SW480 (cell line): ENCODE results near the gene HSPA12B.

Source experiments
- DNase-seq: peaks from one replicate; pipeline ENCODE4 v3.0.0-alpha.2; 2016; ENCODE audit warnings: low spot score

The HSPA12B gene

DNA sequence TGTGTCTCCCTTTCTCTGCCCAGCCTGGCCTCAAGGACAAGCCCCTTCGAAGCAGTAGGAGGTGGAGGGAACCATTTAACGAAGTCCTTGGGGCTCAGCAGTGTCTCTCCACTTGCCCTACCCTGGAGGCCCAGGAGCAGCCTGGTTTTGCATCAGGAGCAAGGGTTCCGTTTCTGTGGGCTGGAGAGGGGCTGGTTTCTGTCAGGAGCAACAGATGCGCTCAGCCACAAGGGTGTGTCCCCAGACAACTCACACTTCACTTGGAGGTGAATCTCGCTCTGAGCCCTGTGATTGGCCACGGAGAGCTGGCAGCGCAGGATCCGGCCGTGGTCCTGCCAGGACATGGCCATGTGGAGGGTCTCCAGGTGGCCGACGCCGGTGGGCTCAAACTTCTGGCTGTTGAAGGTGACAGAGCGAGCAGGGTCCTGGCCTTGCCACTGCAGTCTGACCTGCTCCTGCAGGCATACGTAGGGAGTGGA is 27.0 kb upstream of the HSPA12B start:
- no peak for DNase-seq

DNA sequence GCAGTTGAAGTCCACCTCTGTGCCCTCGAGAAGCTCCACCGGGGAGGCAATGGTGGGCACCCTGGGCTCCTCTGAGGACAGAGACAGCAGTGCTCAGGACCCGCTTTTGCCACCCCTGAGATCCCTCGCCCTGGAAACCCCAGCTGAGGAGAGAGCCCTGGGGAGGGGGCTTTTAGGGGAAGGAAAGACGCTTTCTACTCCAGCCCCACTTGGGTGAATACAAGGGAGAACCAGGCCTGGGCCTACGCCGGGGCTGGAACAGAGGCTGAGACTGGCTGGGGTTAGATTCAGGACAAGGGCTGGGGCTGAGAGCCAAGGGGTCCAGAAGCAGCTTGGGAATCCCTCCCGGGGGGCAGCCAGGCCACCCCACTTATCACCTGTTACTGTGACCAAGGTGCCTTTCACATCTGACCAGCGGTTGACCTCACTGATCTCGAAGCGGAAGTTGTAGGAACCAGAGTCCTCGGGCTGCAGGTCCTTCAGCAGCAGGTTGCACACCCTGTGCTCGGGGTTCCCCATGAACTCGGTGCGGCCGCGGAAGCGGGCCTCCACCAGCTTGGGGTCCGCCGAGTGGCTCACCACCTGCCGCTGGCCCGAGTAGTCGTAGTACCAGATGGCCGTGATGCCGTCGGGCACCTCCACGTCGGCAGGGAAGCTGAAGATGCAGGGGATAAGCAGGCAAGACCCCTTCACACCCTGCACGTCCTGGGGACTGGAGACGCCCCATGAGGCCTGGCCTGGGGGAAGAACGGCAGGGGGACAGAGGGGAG is 26.3 kb upstream of the HSPA12B start:
- no peak for DNase-seq

DNA sequence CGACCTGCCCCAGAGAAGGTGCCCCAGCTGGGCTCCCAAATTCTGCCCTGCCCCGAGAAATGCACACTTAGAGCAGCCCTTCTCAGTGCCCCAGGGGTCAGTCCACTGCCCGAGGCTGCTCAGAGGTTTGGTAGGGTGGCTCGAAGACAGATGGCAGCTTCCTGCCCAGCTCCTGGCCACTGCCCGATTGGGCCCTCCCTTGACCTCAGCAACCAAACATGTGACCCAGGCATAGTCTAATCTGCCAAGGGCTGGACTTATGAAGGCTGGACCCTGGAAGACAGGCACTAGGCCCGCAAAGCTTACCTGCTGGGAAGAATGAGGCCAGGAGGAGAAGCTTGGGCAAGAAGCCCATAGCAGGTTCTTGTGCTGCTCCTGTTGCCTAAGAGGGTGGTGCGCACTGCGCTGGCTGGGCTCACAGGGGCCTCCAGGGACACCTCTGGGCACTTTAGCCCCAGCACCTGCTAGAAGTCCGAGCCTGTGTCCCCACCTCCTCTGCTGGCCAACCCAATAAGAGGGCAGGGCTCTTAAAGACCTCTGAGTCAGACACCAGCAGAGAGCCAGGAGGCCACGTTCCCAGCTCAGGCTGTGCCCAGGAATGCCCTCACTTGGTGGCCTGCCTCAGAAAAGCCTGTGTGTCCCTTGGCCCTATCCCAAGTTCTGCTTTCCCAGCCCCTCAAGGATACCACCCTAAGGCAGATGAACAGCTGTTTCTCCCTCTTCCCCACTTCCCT is 25.5 kb upstream of the HSPA12B start:
- no peak for DNase-seq

DNA sequence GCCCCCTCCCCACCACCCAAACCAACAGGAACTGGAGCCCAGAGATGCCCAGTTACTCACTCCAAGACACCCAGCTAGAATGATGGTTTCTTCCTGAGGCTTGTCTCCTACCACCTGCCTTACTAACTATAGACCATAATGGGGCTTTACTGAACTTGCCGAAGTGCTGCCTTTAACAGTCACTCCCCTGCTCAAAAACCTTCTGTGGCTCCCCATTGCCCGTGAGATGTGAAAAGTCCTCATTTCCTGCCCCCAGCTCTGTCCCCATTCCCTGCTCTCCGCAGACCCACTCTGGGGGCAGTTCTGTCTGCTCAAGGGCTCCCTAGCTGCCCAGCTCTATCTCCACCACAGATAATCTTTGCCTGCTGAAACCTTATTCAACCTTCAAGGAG is 25.0 kb upstream of the HSPA12B start:
- DNase-seq, result no peak

DNA sequence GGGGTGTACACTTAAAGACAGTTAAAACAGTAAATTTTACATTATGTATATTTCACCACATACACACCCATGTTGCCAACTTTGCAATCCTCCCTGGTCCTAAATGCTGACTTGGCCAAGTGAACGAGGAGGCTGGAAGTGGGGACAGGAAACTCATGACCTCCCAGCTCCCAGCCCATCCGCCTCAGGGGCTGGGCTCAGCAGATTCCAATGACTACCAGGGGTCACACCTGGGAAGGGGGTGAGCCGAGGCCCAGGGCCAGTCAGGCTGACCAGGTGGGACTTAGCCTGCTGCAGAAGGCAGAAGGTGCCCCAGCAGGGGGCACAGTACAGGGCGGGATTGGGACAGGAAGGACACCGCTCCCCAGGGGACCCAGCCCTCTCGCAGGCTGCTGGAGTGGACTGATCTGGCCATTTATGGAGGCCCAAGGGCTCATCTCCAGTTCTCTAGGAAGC is 22.4 kb upstream of the HSPA12B start:
- DNase-seq, result no peak

DNA sequence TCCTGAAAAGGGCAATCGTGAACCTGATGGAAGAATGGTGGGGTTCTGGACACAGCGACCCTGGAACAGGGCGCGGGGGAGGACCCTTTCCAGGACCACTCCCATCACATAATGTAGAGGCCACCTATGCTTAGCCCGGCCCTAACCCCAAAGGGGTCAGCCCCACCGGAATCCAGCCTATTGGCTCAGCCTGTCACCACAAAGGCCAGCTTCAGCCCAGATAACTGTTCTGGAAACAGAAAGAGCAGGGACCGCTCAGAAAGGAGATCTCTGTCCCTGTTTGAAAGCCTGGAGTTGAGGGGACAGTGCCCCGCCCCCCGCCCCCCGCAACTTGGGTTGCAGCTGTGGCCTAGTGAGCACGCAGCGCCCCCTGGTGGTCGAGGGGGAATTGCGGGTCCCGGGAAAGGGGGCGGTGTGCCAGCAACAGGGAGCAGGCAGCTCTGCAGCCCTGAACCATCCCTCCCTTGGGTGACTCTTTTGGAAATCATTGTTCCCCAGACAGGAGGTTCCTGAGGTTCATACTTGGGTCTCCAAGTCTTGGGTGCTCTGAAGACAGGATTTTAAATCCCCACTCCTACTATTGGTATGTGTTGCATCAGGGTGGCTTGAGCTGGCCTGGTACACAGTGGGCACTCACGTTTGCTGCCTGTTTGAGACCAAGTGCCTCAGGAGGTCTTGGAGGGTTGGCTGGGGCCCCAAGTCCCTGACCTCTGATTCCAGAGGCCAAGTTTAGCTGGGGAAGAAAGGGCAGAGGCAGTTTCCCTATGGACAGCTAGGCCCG is 21.6 kb upstream of the HSPA12B start:
- DNase-seq, result peak; percentile 33

DNA sequence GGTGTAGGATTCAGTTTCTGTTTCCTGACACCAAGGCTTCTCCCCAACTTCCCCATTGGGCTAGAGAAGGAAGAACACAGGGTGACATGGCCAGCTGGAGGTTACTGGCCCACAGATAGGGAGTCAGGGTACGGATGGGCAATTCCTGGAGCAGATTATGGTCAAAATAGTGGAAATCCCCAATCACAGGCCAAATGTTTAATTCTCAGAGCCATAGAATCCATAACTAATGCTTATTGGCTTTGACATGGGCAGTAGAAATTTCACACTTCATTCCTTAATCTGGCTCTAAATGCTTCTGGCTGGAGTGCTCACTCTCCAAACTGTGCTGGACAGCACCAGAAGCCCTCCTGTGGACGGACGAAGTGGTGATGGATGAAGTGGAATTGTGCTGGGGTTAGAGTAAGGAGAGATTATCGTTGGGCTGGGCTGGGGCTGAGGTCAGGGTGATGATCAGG is 21.0 kb upstream of the HSPA12B start:
- DNase-seq, result no peak

DNA sequence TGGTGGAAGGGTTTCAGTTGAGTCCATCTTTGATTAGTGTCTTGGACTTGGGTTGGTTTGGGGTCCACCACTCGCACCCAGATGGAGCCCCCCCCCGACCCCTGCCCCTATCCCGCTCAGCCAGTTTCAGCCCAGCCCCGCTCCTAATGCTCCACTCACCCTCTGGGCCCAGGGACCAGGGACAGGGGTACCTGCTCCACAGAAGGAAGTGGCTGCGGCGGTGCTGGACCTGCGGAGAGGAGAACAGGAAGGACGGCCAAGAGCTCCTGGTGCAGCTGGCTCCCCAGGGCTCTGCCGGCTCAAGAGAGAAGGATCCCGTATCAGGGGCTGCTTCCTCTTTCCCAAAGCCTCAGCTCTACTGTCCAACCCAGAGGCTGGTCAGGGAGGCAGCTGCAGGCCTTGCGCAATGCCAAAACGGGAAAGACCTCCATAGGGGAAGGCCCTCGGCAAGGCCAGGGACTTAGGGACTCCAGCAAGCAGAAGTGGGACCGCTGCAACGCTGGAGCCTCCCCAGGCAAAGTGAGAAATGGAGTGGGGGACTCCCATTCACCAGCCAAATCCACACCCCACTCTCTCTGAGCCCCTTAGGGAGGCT is 20.1 kb upstream of the HSPA12B start, which contains the start of gene SIGLEC1:
Gene SIGLEC1, minus strand, starts transcription at position 322 of the 595 bp plus-strand sequence. CDS start 5,472 bp downstream, outside the sequence.
- no peak for DNase-seq

DNA sequence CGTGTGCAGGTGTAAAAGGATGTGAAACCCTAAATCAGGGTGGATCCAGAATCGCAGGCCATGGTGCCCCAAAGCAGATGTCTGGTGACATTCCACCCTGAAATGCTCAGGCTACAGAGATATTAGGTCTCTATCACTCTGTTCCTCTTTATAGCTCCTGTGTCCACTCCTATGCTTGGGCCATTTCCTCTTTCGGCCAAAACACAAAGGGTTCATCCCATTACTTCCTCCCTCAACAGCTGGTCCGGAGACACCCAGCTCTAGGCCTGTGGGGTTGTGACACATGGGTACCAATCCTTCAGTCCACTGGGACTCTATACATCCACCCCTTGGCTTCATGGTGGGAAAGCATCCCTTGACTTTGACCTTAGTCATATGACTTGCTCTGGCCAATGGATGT is 18.4 kb upstream of the HSPA12B start:
- no peak for DNase-seq

DNA sequence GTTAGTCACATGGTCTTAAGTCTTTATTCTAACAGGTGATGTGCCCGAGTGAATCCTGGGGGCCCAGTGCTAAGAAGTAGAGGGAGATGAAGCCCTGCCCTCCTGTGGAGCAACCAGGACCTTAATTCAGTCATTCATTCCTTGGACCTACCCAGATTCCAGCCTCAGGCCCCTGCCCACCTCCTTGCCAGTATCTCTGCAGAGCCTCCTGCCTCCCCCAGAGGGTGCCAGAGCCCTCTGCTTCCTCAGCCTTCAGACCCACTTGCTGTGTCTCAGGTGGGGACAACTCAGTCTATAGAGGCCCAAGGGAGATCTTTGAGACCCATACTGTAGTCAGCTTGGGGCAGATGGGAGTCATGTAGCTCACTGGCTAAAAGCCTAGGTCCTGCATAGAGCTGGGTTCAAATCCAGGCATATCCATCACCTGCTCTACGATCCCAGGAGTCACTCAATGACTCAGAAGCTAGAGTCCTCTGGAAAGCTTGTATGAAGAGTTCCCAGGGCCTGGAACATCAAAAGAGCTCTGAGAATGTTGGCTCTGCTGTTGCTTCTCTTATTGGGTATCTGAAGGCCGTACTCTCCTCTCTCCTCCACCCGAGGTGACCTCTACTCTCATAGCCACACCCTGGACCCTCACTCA is 16.2 kb upstream of the HSPA12B start:
- DNase-seq, result peak; percentile 72

DNA sequence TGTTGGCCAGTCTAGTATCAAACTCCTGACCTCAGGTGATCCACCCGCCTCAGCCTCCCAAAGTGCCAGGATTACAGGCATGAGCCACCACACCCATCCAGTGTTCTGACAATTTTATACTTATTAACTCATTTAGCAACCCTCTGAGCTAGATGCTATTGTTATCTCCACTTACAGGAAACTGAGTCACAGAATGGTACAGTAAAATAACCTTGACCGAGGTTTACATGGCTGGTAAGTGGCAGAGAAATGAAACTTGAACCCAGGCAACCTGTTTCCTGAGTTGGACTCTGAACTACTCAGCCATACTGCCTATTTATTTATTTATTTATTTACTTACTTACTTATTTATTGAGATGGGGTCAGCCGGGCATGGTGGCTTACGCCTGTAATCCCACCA is 13.4 kb upstream of the HSPA12B start:
- no peak for DNase-seq

DNA sequence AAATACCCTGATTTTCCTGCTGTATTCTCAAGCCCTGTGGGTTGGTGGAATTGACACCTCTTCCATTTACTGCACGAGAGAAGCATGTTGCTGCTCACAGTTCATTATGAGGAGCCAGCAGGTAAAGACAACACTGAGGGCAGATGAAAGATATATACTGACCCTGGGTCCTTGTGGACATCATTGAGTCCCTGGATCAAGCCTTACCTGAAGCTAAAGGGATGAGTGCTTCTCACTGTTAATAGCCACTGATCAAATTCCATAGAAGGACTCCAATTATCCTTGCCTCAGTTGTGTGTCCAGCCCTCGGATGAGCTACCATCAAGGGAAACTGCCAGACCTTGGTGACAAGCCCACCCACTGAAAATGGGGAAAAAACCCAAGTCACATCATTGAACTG is 12.4 kb upstream of the HSPA12B start:
- no peak for DNase-seq

DNA sequence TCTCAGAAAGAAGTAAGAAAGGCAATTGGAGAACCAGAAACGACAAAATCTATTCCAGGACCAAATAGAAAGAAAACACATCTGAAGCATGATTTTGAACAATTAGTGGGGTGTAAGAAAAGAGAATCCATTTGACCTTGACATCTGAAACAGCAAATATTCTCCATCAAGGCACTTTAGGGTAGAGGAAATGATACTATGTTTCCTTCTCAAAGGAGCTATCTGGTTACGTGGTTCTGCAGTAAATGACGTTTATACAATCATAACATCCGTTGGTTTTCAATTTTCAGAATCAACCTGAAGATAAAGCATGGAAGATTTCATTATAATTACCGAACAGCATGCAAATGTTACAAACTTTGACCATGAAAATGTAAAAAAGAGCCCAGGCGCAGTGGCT is 11.9 kb upstream of the HSPA12B start:
- DNase-seq, result no peak

DNA sequence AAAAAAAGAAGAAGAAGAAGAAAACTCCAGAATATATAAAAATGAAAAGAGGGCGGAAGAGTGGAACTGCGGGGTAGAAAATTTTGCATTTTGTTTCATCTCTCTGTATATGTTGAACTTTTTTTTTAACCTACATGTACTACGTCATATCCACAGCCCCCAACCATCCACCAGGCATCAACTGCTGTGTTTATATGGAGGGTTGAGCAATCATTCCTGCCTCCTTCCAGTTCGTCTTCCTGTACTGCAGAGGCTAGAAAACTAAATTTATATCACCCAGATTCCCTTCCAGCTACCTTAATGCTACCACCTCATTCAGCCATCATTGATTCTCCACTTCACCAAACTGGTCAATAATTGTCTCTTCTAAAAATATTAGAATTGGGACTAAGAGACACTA is 10.6 kb upstream of the HSPA12B start:
- DNase-seq, result no peak

DNA sequence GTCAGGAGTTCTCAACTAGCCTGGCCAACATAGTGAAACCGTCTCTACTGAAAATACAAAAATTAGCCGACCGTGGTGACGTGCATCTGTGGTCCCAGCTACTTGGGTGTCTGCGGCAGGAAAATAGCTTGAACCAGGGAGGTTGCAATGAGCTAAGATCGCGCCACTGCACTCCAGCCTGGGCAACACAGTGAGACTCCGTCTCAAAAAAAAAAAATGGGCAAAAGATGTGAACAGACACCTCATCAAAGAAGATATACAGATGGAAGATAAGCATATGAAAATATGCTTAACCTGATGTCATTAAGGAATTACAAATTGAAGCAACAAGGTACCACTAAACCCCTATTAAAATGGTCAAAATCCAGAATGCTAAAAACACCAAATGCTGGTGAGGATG is 9.2 kb upstream of the HSPA12B start:
- DNase-seq, result no peak

DNA sequence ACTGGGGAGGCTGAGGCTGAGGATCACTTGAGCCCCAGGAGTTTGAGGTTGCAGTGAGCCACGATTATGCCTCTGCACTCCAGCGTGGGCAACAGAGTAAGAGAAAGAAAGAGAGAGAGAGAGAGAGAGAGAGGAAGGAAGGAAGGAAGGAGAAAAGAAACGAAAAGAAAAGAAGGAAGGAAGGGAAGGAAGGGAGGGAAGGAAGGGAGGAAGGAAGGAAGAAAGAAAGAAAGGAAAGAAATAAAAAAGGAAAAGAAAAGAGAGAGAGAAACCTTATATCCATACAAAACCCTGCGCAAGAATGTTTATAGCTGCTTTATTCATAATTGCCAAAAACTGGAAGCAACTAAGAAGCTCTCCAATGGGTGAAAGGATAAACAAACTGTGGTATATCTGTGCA is 8.1 kb upstream of the HSPA12B start:
- DNase-seq, result no peak

DNA sequence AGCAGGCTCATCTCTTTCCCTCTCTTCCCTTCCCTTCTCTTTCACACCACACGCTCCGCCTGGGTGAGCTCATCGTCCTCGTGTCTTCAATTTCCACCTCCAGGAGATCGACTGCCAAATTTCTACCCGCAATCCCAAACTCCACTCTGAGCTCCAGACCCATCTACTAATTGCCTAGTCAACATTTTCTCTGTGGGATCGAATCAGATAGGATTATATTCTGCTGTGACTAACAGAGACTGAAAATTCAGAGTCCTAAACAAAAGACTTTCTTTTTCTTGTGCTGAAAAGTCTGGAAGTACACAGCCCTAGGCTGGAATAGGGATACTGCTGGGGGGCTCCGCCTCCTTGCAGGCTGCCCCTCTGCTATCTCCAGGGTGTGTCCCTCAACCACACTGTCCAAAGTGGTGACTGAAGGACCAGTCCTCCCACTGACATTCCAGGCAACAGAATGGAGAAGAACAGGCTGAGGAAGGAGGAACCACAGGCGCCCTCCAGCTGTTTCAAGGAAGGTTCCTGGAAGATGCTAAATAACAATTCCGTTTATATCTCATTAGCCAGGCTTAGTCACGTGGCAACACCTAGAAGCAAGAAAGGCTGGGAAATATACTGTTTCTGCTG is 5.0 kb upstream of the HSPA12B start:
- DNase-seq, result no peak

DNA sequence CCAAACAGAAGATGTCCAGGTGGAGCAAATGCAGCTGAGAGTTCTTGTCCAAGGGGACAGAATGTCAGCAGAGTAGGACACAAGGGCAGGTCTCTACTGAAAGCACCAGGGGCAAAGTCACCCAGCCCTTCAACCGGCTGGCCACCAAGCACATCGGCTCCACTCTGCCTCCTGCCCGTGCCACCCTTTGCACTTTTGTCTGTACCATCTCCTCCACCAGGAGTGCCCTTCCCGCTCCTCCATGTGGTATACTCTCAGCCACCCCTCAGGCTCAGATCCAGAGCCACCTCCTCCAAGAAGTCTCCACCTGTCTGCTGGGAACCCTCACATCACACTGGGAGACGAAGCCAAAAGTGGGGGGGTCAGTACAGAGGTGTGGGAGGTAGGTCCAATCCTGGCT is 4.1 kb upstream of the HSPA12B start:
- DNase-seq, result no peak

DNA sequence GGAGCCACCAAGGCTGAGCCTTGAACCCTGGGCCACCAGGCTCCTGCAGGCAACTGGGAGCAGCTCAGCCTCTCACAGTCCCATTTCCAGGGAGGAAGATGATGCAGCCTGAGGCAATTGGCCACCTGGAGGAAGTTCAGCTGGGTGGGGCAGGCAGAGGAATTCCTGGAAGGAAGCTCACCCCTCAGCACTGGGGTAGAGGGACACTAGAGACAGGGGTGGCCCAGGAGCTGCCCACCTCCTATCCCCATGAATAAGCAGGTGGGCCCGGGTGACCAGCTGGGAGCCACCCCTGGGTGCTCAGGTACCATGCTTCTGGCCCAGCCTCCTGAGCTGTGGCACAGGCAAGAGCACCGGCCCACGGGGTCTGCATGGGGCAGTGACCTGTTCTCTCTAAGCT is 3.6 kb upstream of the HSPA12B start:
- no peak for DNase-seq

DNA sequence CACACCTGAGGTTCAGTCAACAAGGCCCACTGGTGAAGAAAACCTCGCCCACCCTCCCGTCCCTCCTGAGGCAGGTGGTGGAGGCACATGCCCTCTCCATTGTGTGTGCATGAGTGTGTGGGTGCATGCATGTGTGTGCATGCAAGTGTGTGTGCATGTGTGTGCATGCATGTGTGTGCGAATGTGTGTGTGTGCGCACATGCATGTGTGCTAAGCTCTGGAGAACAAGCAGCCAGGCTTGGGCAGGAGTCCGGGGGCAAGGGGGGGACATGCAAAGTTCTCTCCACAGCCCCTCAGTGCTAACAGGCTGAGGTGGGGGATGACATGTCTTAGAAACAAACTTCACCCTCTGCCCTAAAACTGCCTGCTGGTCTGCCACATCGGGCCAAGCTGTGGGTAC is 3.1 kb upstream of the HSPA12B start:
- DNase-seq, result no peak
